ENCODE measurements around the gene TMOD1. TPM values are rescaled to one million over a fixed set of nuclear protein-coding genes. Genes with fewer than 3 reads are reported as not detected.

The TMOD1 gene
- total RNA-seq, 4 donors from 2014 or later = 9.2 to 20.7 (median 13.6) TPM

DNA sequence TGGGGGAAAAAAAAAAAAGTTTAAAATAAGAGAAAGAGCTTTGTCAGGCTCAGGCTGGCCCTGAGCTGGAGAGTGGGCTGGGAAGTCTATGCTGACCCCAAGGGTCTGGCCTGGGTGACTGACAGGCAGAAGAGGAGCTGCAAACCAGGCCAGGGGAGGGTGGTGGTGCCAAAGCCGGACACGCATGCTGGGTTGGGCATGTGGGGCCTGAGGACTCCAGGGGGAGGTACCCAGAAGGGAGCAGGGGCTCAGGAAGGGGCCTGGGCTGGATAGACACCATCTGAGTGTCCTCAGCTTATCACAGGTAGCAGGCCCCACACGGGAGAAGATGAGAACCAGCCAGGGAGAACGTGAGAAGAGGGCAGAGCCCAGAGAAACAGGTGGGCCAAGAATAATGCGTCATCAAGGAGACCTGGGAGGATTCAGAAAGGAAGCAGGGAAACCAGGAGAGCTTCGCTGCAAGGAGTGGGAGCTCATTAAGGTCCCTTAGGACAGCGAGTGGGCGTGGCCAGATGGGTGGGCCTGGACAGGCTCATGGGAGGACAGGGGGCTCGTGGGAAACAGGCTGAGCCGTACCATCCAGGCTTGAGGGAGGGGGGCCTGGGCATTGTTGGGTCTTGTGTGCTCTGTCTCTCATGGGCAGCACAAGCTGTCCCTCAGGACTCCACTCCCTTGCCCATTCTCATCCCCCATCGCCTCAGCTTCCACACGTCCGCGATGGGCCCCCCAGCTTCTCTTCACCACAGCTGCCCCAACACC, 16.0 kb downstream of the TMOD1 start:
- TF ChIP-seq, protein P1, sequence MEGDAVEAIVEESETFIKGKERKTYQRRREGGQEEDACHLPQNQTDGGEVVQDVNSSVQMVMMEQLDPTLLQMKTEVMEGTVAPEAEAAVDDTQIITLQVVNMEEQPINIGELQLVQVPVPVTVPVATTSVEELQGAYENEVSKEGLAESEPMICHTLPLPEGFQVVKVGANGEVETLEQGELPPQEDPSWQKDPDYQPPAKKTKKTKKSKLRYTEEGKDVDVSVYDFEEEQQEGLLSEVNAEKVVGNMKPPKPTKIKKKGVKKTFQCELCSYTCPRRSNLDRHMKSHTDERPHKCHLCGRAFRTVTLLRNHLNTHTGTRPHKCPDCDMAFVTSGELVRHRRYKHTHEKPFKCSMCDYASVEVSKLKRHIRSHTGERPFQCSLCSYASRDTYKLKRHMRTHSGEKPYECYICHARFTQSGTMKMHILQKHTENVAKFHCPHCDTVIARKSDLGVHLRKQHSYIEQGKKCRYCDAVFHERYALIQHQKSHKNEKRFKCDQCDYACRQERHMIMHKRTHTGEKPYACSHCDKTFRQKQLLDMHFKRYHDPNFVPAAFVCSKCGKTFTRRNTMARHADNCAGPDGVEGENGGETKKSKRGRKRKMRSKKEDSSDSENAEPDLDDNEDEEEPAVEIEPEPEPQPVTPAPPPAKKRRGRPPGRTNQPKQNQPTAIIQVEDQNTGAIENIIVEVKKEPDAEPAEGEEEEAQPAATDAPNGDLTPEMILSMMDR (IDR thresholded peaks at IDR 0.05; ENCODE audit: low read depth) = no peak

DNA sequence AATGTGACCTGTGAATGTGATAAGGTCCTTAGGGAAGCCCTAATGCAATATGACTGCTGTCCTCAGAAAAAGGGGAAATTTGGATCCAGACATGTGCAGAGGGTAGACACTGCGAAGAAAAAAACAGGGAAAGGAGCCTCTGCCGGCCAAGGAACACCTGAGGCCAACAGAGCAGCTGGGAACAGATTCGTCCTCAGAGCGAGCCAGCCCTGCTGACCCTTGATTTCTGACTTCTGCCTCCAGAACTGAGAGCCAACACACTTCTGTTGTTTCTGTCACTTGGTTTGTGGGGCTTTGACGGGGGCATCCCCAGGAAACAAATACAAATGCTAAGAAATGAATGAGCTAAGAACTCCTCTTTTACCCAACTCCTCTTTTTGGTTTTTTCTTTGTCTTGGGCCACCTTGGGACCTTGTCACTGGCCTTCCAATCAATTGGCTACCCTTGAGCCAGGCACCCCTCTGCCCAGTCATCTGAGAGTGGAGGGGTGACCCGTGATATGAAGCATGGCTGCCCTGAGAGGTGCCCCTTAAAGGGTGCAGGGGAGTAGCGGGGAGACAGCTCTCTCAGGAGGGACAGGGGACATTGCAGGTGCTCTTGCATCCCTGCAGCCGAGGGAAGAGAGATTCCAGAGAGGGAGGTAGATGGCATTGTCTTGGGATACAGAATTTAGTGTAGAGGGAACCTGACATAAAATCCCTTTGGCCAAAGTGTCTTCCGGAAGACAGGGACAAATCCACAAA, 16.9 kb downstream of the TMOD1 start:
- TF ChIP-seq, protein P1 (IDR thresholded peaks at IDR 0.05; ENCODE audit: low read depth) = no peak

- TF ChIP-seq, protein P1 (IDR thresholded peaks at IDR 0.05; ENCODE audit: low read depth) = no peak
Observed at GRCh38 chr9:97518909-97519307, 17.4 kb downstream of the TMOD1 start.

DNA sequence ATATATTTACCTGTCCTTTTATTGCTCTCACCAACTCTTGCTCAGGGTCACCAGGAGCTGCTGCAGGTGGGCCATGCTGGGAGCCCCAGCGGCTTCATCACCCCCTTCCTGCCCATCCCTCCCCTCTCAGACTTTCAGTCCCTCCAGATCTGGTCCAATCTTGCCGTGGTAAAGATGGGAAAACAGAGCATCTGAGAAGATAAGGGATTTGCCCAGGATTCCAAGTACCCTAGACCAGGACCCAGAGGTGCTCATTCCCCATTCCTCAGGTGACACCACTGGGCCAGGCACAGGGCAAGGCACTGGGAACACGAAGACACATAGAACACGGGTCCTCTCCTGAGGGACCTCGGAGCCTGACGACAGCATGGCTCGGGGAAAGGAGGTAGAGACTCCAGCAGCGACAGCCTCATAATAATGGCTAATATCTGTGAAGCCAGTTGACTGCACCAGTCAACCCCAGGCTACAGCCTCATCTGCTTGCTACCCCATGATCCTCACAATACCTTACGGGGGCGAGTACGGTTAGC, 18.0 kb downstream of the TMOD1 start:
- TF ChIP-seq, protein P1 (IDR thresholded peaks at IDR 0.05; ENCODE audit: low read depth) = no peak

DNA sequence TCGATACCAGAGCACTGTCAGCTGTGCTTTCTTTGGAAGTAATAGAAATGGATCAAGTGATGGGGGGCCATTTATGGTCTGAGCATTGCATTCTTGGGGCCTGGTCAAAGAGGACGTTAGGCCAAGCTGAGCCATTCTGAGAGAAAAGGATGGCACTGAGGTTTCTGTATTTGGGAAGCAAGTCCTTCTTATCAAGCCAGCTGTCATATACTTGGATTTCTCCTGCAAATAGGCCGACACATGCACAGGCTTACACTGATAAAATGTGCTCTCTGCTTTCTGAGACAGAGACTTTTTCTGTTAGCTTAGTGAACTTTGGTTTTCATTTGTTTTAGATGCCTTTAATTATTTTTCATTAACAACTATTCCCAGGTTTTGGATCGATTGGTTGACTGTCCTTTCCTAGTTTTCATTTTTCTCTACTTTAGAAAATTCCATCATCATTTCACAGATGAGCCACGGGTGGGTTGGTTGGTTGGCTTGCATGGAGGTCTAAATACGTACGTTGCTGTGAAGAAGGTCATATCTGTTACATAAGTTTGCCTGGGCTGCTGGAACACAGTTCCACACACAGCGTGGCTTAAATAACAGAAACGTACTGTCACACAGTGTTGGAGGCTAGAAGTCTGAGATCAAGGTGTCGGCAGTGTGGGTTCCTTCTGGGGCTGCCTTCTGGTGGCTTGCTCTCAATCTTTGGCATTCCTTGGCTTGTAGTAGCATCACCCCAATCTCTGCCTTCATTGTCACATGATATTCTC, 20.3 kb downstream of the TMOD1 start:
- TF ChIP-seq, protein P1 (IDR thresholded peaks at IDR 0.05; ENCODE audit: low read depth) = no peak

- TF ChIP-seq, protein P1 (IDR thresholded peaks at IDR 0.05; ENCODE audit: low read depth) = no peak
Observed at GRCh38 chr9:97524424-97524823, 23.0 kb downstream of the TMOD1 start.

Measured in subcutaneous adipose tissue (tissue), 4 donors.